Measurements from ENCODE around the gene SLIT3.
A peak's percentile ranks its signal among the peaks of the same experiment; 100 is the strongest.

SLIT3 gene

GRCh38 chr5:168694289-168694688 is 606.6 kb downstream of the SLIT3 start:
- Histone ChIP-seq H3K27me3 (ENCODE audit: low read depth, low read length) (no peaks in the 10 kb centered on the region), H3K27ac (ENCODE audit: low read length) (no peak overlapping the region), H3K4me3 (ENCODE audit: low read depth in 1 of 2, low read length in 2 of 2) (no peak overlapping the region), H3K36me3 (ENCODE audit: control insufficient read depth in 1 of 2, insufficient read depth in 2 of 2, low read length in 2 of 2) (peaks cover 0 to 9% of the 10 kb centered on the region in 2 donors), H3K9me3 (ENCODE audit: control insufficient read depth in 1 of 2, low read length in 2 of 2) (no peaks in the 10 kb centered on the region), H3K4me1 (ENCODE audit: control insufficient read depth in 1 of 2, insufficient read depth in 2 of 2, low read length in 2 of 2) (peaks cover 0 to 3% of the 10 kb centered on the region in 2 donors)

- Histone ChIP-seq H3K27me3 (ENCODE audit: low read depth, low read length) (no peaks in the 10 kb centered on the region), H3K4me3 (ENCODE audit: low read depth in 1 of 2, low read length in 2 of 2) (no peak overlapping the region), H3K9me3 (ENCODE audit: control insufficient read depth in 1 of 2, low read length in 2 of 2) (no peaks in the 10 kb centered on the region), H3K36me3 (ENCODE audit: control insufficient read depth in 1 of 2, insufficient read depth in 2 of 2, low read length in 2 of 2) (peaks cover 0 to 9% of the 10 kb centered on the region in 2 donors), H3K27ac (ENCODE audit: low read length) (no peak overlapping the region), H3K4me1 (ENCODE audit: control insufficient read depth in 1 of 2, insufficient read depth in 2 of 2, low read length in 2 of 2) (peaks cover 0 to 3% of the 10 kb centered on the region in 2 donors)
Observed at GRCh38 chr5:168693883-168694282, 607.1 kb downstream of the SLIT3 start.

- Histone ChIP-seq H3K27ac (ENCODE audit: low read length) (no peak overlapping the region), H3K4me1 (ENCODE audit: control insufficient read depth in 1 of 2, insufficient read depth in 2 of 2, low read length in 2 of 2) (no peaks in the 10 kb centered on the region), H3K4me3 (ENCODE audit: low read depth in 1 of 2, low read length in 2 of 2) (no peak overlapping the region), H3K36me3 (ENCODE audit: control insufficient read depth in 1 of 2, insufficient read depth in 2 of 2, low read length in 2 of 2) (peaks cover 0 to 9% of the 10 kb centered on the region in 2 donors), H3K27me3 (ENCODE audit: low read depth, low read length) (no peaks in the 10 kb centered on the region), H3K9me3 (ENCODE audit: control insufficient read depth in 1 of 2, low read length in 2 of 2) (no peaks in the 10 kb centered on the region)
Observed at GRCh38 chr5:168693297-168693696, 607.6 kb downstream of the SLIT3 start.

GRCh38 chr5:168691891-168692290 is 609.0 kb downstream of the SLIT3 start:
- no peak overlapping the region for H3K4me3 ChIP-seq (ENCODE audit: low read depth in 1 of 2, low read length in 2 of 2)
- H3K27ac ChIP-seq (ENCODE audit: low read length) = no peak overlapping the region
- H3K4me1 ChIP-seq (ENCODE audit: control insufficient read depth in 1 of 2, insufficient read depth in 2 of 2, low read length in 2 of 2) = no peaks in the 10 kb centered on the region
- no peaks in the 10 kb centered on the region for H3K9me3 ChIP-seq (ENCODE audit: control insufficient read depth in 1 of 2, low read length in 2 of 2)
- peaks cover 0 to 5% of the 10 kb centered on the region in 2 donors for H3K36me3 ChIP-seq (ENCODE audit: control insufficient read depth in 1 of 2, insufficient read depth in 2 of 2, low read length in 2 of 2)
- no peaks in the 10 kb centered on the region for H3K27me3 ChIP-seq (ENCODE audit: low read depth, low read length)

GRCh38 chr5:168689260-168689659 is 611.7 kb downstream of the SLIT3 start:
- H3K27ac ChIP-seq (ENCODE audit: low read length) = no peak overlapping the region
- H3K36me3 ChIP-seq (ENCODE audit: control insufficient read depth in 1 of 2, insufficient read depth in 2 of 2, low read length in 2 of 2) = peaks cover 0 to 5% of the 10 kb centered on the region in 2 donors
- no peaks in the 10 kb centered on the region for H3K27me3 ChIP-seq (ENCODE audit: low read depth, low read length)
- no peaks in the 10 kb centered on the region for H3K9me3 ChIP-seq (ENCODE audit: control insufficient read depth in 1 of 2, low read length in 2 of 2)
- H3K4me3 ChIP-seq (ENCODE audit: low read depth in 1 of 2, low read length in 2 of 2) = no peak overlapping the region
- no peaks in the 10 kb centered on the region for H3K4me1 ChIP-seq (ENCODE audit: control insufficient read depth in 1 of 2, insufficient read depth in 2 of 2, low read length in 2 of 2)

- H3K4me1 ChIP-seq (ENCODE audit: control insufficient read depth in 1 of 2, insufficient read depth in 2 of 2, low read length in 2 of 2) = peaks cover 0 to 5% of the 10 kb centered on the region in 2 donors
- H3K27ac ChIP-seq (ENCODE audit: low read length) = no peak overlapping the region
- H3K4me3 ChIP-seq (ENCODE audit: low read depth in 1 of 2, low read length in 2 of 2) = no peak overlapping the region
- no peaks in the 10 kb centered on the region for H3K36me3 ChIP-seq (ENCODE audit: control insufficient read depth in 1 of 2, insufficient read depth in 2 of 2, low read length in 2 of 2)
- H3K9me3 ChIP-seq (ENCODE audit: control insufficient read depth in 1 of 2, low read length in 2 of 2) = no peaks in the 10 kb centered on the region
- no peaks in the 10 kb centered on the region for H3K27me3 ChIP-seq (ENCODE audit: low read depth, low read length)
Observed at GRCh38 chr5:168686837-168687236, 614.1 kb downstream of the SLIT3 start.

GRCh38 chr5:168685566-168685965 is 615.4 kb downstream of the SLIT3 start:
- peaks cover 0 to 5% of the 10 kb centered on the region in 2 donors for H3K4me1 ChIP-seq (ENCODE audit: control insufficient read depth in 1 of 2, insufficient read depth in 2 of 2, low read length in 2 of 2)
- H3K36me3 ChIP-seq (ENCODE audit: control insufficient read depth in 1 of 2, insufficient read depth in 2 of 2, low read length in 2 of 2) = no peaks in the 10 kb centered on the region
- H3K27ac ChIP-seq (ENCODE audit: low read length) = no peak overlapping the region
- no peaks in the 10 kb centered on the region for H3K9me3 ChIP-seq (ENCODE audit: control insufficient read depth in 1 of 2, low read length in 2 of 2)
- H3K4me3 ChIP-seq (ENCODE audit: low read depth in 1 of 2, low read length in 2 of 2) = no peak overlapping the region
- no peaks in the 10 kb centered on the region for H3K27me3 ChIP-seq (ENCODE audit: low read depth, low read length)

GRCh38 chr5:168683927-168684295 is 617.0 kb downstream of the SLIT3 start:
- Histone ChIP-seq H3K9me3 (ENCODE audit: control insufficient read depth in 1 of 2, low read length in 2 of 2) (no peaks in the 10 kb centered on the region), H3K27me3 (ENCODE audit: low read depth, low read length) (no peaks in the 10 kb centered on the region), H3K27ac (ENCODE audit: low read length) (no peak overlapping the region), H3K4me3 (ENCODE audit: low read depth in 1 of 2, low read length in 2 of 2) (no peak overlapping the region), H3K4me1 (ENCODE audit: control insufficient read depth in 1 of 2, insufficient read depth in 2 of 2, low read length in 2 of 2) (peaks cover 0 to 9% of the 10 kb centered on the region in 2 donors), H3K36me3 (ENCODE audit: control insufficient read depth in 1 of 2, insufficient read depth in 2 of 2, low read length in 2 of 2) (no peaks in the 10 kb centered on the region)

- Histone ChIP-seq H3K27me3 (ENCODE audit: low read depth, low read length) (no peaks in the 10 kb centered on the region), H3K4me3 (ENCODE audit: low read depth in 1 of 2, low read length in 2 of 2) (no peak overlapping the region), H3K36me3 (ENCODE audit: control insufficient read depth in 1 of 2, insufficient read depth in 2 of 2, low read length in 2 of 2) (no peaks in the 10 kb centered on the region), H3K27ac (ENCODE audit: low read length) (no peak overlapping the region), H3K9me3 (ENCODE audit: control insufficient read depth in 1 of 2, low read length in 2 of 2) (no peaks in the 10 kb centered on the region), H3K4me1 (ENCODE audit: control insufficient read depth in 1 of 2, insufficient read depth in 2 of 2, low read length in 2 of 2) (peaks cover 0 to 9% of the 10 kb centered on the region in 2 donors)
Observed at GRCh38 chr5:168683247-168683926, 617.6 kb downstream of the SLIT3 start.

GRCh38 chr5:168681556-168682183 is 619.3 kb downstream of the SLIT3 start:
- H3K27me3 ChIP-seq (ENCODE audit: low read depth, low read length) = no peaks in the 10 kb centered on the region
- no peak overlapping the region for H3K4me3 ChIP-seq (ENCODE audit: low read depth in 1 of 2, low read length in 2 of 2)
- no peaks in the 10 kb centered on the region for H3K36me3 ChIP-seq (ENCODE audit: control insufficient read depth in 1 of 2, insufficient read depth in 2 of 2, low read length in 2 of 2)
- H3K27ac ChIP-seq (ENCODE audit: low read length) = peak overlapping the region; percentile 0
- no peaks in the 10 kb centered on the region for H3K9me3 ChIP-seq (ENCODE audit: control insufficient read depth in 1 of 2, low read length in 2 of 2)
- peaks cover 0 to 9% of the 10 kb centered on the region in 2 donors for H3K4me1 ChIP-seq (ENCODE audit: control insufficient read depth in 1 of 2, insufficient read depth in 2 of 2, low read length in 2 of 2)

- Histone ChIP-seq H3K9me3 (ENCODE audit: control insufficient read depth in 1 of 2, low read length in 2 of 2) (no peaks in the 10 kb centered on the region), H3K27ac (ENCODE audit: low read length) (no peak overlapping the region), H3K27me3 (ENCODE audit: low read depth, low read length) (no peaks in the 10 kb centered on the region), H3K4me1 (ENCODE audit: control insufficient read depth in 1 of 2, insufficient read depth in 2 of 2, low read length in 2 of 2) (peaks cover 0 to 9% of the 10 kb centered on the region in 2 donors), H3K36me3 (ENCODE audit: control insufficient read depth in 1 of 2, insufficient read depth in 2 of 2, low read length in 2 of 2) (no peaks in the 10 kb centered on the region), H3K4me3 (ENCODE audit: low read depth in 1 of 2, low read length in 2 of 2) (no peak overlapping the region)
Observed at GRCh38 chr5:168680395-168680794, 620.5 kb downstream of the SLIT3 start.
